ENCODE measurements around the gene SLC25A23.

DNA sequence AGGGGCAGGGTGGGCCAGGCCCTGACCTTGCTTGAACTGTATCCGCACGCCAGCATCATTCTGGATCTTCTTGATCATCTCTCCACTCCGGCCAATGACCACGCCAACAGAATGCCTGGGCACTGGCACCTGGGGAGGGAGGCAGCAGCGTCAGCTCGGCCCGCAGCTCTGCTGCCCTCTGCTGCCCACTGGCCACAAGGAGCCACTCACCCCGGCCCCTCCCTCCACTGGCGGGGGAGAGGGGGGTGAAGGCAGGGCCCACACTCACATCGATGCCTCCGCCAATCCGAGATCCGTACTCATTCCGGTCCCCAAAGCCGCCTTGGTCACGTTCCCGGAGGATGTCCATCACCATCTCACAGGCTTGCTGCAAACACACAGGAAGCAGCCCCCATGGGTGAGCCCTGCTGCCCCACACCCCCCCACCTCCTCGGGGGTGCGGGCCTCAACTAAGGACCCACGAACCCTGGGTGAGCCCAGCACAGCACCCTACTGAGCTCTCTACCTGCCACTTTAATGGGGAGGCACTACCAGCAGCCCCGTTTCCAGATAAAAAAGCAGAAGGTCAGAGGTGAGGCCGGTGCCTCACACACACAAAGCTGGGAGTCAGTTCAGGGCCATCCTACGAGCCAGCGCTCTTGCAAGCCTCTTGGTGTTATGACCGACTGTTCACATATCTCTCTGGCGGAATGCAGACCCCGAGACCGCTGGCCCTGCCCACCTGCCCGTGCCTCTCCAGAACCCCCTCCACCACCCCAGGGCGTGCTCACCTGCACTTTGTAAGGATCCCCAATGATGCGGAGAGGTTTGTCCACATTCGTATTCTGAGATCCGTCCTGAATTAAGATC lies 41.7 kb downstream of the SLC25A23 start:
- TF ChIP-seq POLR2A (IDR thresholded peaks at IDR 0.05), result no peak
- TF ChIP-seq, protein P1, sequence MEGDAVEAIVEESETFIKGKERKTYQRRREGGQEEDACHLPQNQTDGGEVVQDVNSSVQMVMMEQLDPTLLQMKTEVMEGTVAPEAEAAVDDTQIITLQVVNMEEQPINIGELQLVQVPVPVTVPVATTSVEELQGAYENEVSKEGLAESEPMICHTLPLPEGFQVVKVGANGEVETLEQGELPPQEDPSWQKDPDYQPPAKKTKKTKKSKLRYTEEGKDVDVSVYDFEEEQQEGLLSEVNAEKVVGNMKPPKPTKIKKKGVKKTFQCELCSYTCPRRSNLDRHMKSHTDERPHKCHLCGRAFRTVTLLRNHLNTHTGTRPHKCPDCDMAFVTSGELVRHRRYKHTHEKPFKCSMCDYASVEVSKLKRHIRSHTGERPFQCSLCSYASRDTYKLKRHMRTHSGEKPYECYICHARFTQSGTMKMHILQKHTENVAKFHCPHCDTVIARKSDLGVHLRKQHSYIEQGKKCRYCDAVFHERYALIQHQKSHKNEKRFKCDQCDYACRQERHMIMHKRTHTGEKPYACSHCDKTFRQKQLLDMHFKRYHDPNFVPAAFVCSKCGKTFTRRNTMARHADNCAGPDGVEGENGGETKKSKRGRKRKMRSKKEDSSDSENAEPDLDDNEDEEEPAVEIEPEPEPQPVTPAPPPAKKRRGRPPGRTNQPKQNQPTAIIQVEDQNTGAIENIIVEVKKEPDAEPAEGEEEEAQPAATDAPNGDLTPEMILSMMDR (IDR thresholded peaks at IDR 0.05), result peak; percentile 42 to 68 (median 60)

Data from uterus (tissue), 2 donors.